Measurements from ENCODE around the gene TRIM38.
A peak's percentile ranks its signal among the peaks of the same experiment; 100 is the strongest.
"Not testable (repeated sequence)": the region's sequence is repeated elsewhere in the genome, so short reads cannot be mapped to it uniquely, and the experiment has no call there.

TRIM38 gene

GRCh38 chr6:25962149-25963127 is at the start of gene TRIM38:
Gene TRIM38 (plus strand): TSS chr6:25962802. CDS start chr6:25966523, 3,721 bp downstream.
- H3K4me3 Mint-ChIP-seq = peak within 1 kb of the TSS; percentile 90
- no peaks in the 10 kb centered on the region for H3K27me3 Mint-ChIP-seq (ENCODE audit: low read depth)
- H3K36me3 Mint-ChIP-seq (ENCODE audit: low read depth) = peaks cover 44% of the 10 kb centered on the region
- peaks cover 59% of the 10 kb centered on the region for H3K4me1 Mint-ChIP-seq (ENCODE audit: low read depth)
- H3K9me3 Mint-ChIP-seq = peaks cover 17% of the 10 kb centered on the region
- H3K27ac Mint-ChIP-seq = peak within 1 kb of the TSS; percentile 94
- peak; percentile 79 for DNase-seq (ENCODE audit: low spot score)

- Mint-ChIP-seq H3K4me3 (no peak overlapping the region), H3K27me3 (ENCODE audit: low read depth) (no peaks in the 10 kb centered on the region), H3K36me3 (ENCODE audit: low read depth) (peaks cover 2% of the 10 kb centered on the region), H3K27ac (peak overlapping the region; percentile 2), H3K9me3 (peaks cover 13% of the 10 kb centered on the region), H3K4me1 (ENCODE audit: low read depth) (peaks cover 26% of the 10 kb centered on the region)
- peak; percentile 10 for DNase-seq (ENCODE audit: low spot score)
Measured at GRCh38 chr6:25913741-25914140, 48.9 kb upstream of the TRIM38 start.

GRCh38 chr6:25916330-25916729 is 46.3 kb upstream of the TRIM38 start:
- DNase-seq (ENCODE audit: low spot score) = no peak
- no peaks in the 10 kb centered on the region for H3K27me3 Mint-ChIP-seq (ENCODE audit: low read depth)
- no peak overlapping the region for H3K4me3 Mint-ChIP-seq
- H3K36me3 Mint-ChIP-seq (ENCODE audit: low read depth) = peaks cover 2% of the 10 kb centered on the region
- peaks cover 13% of the 10 kb centered on the region for H3K9me3 Mint-ChIP-seq
- H3K27ac Mint-ChIP-seq = no peak overlapping the region
- H3K4me1 Mint-ChIP-seq (ENCODE audit: low read depth) = peaks cover 23% of the 10 kb centered on the region

- H3K4me1 Mint-ChIP-seq (ENCODE audit: low read depth) = peaks cover 20% of the 10 kb centered on the region
- peaks cover 9% of the 10 kb centered on the region for H3K9me3 Mint-ChIP-seq
- peaks cover 2% of the 10 kb centered on the region for H3K36me3 Mint-ChIP-seq (ENCODE audit: low read depth)
- no peak overlapping the region for H3K4me3 Mint-ChIP-seq
- no peak overlapping the region for H3K27ac Mint-ChIP-seq
- H3K27me3 Mint-ChIP-seq (ENCODE audit: low read depth) = no peaks in the 10 kb centered on the region
- no peak for DNase-seq (ENCODE audit: low spot score)
Measured at GRCh38 chr6:25916789-25917490, 45.7 kb upstream of the TRIM38 start.

GRCh38 chr6:25918083-25918683 is 44.4 kb upstream of the TRIM38 start:
- H3K4me1 Mint-ChIP-seq (ENCODE audit: low read depth) = peaks cover 20% of the 10 kb centered on the region
- no peak overlapping the region for H3K4me3 Mint-ChIP-seq
- no peaks in the 10 kb centered on the region for H3K27me3 Mint-ChIP-seq (ENCODE audit: low read depth)
- peak overlapping the region; percentile 28 for H3K27ac Mint-ChIP-seq
- peaks cover 2% of the 10 kb centered on the region for H3K36me3 Mint-ChIP-seq (ENCODE audit: low read depth)
- H3K9me3 Mint-ChIP-seq = peaks cover 9% of the 10 kb centered on the region
- peak; percentile 53 for DNase-seq (ENCODE audit: low spot score)

- Mint-ChIP-seq H3K9me3 (peaks cover 9% of the 10 kb centered on the region), H3K4me1 (ENCODE audit: low read depth) (peaks cover 13% of the 10 kb centered on the region), H3K27ac (no peak overlapping the region), H3K36me3 (ENCODE audit: low read depth) (peaks cover 2% of the 10 kb centered on the region), H3K4me3 (no peak overlapping the region), H3K27me3 (ENCODE audit: low read depth) (no peaks in the 10 kb centered on the region)
- no peak for DNase-seq (ENCODE audit: low spot score)
Measured at GRCh38 chr6:25919657-25920056, 42.9 kb upstream of the TRIM38 start.

GRCh38 chr6:25921525-25922203 is 40.9 kb upstream of the TRIM38 start:
- no peak for DNase-seq (ENCODE audit: low spot score)
- Mint-ChIP-seq H3K4me3 (no peak overlapping the region), H3K27ac (no peak overlapping the region), H3K27me3 (ENCODE audit: low read depth) (no peaks in the 10 kb centered on the region), H3K9me3 (peaks cover 9% of the 10 kb centered on the region), H3K36me3 (ENCODE audit: low read depth) (peaks cover 2% of the 10 kb centered on the region), H3K4me1 (ENCODE audit: low read depth) (peaks cover 16% of the 10 kb centered on the region)

- Mint-ChIP-seq H3K27me3 (ENCODE audit: low read depth) (no peaks in the 10 kb centered on the region), H3K9me3 (peaks cover 9% of the 10 kb centered on the region), H3K36me3 (ENCODE audit: low read depth) (peaks cover 2% of the 10 kb centered on the region), H3K4me1 (ENCODE audit: low read depth) (peaks cover 19% of the 10 kb centered on the region), H3K27ac (no peak overlapping the region), H3K4me3 (no peak overlapping the region)
- DNase-seq (ENCODE audit: low spot score) = no peak
Measured at GRCh38 chr6:25922301-25922700, 40.3 kb upstream of the TRIM38 start.

GRCh38 chr6:25925876-25926275 is 36.7 kb upstream of the TRIM38 start:
- no peak for DNase-seq (ENCODE audit: low spot score)
- no peak overlapping the region for H3K27ac Mint-ChIP-seq
- no peaks in the 10 kb centered on the region for H3K27me3 Mint-ChIP-seq (ENCODE audit: low read depth)
- no peaks in the 10 kb centered on the region for H3K9me3 Mint-ChIP-seq
- no peaks in the 10 kb centered on the region for H3K36me3 Mint-ChIP-seq (ENCODE audit: low read depth)
- H3K4me3 Mint-ChIP-seq = no peak overlapping the region
- peaks cover 12% of the 10 kb centered on the region for H3K4me1 Mint-ChIP-seq (ENCODE audit: low read depth)

GRCh38 chr6:25927178-25927577 is 35.4 kb upstream of the TRIM38 start:
- Mint-ChIP-seq H3K36me3 (ENCODE audit: low read depth) (no peaks in the 10 kb centered on the region), H3K27me3 (ENCODE audit: low read depth) (no peaks in the 10 kb centered on the region), H3K4me1 (ENCODE audit: low read depth) (peaks cover 10% of the 10 kb centered on the region), H3K9me3 (no peaks in the 10 kb centered on the region), H3K27ac (no peak overlapping the region), H3K4me3 (no peak overlapping the region)
- no peak for DNase-seq (ENCODE audit: low spot score)

GRCh38 chr6:25927756-25928216 is 34.8 kb upstream of the TRIM38 start:
- Mint-ChIP-seq H3K27ac (no peak overlapping the region), H3K27me3 (ENCODE audit: low read depth) (no peaks in the 10 kb centered on the region), H3K4me3 (no peak overlapping the region), H3K9me3 (no peaks in the 10 kb centered on the region), H3K4me1 (ENCODE audit: low read depth) (peaks cover 10% of the 10 kb centered on the region), H3K36me3 (ENCODE audit: low read depth) (no peaks in the 10 kb centered on the region)
- DNase-seq (ENCODE audit: low spot score) = no peak

- H3K4me3 Mint-ChIP-seq = no peak overlapping the region
- no peaks in the 10 kb centered on the region for H3K27me3 Mint-ChIP-seq (ENCODE audit: low read depth)
- H3K36me3 Mint-ChIP-seq (ENCODE audit: low read depth) = no peaks in the 10 kb centered on the region
- no peak for DNase-seq (ENCODE audit: low spot score)
- H3K4me1 Mint-ChIP-seq (ENCODE audit: low read depth) = peaks cover 10% of the 10 kb centered on the region
- H3K9me3 Mint-ChIP-seq = no peaks in the 10 kb centered on the region
- no peak overlapping the region for H3K27ac Mint-ChIP-seq
Measured at GRCh38 chr6:25928562-25929324, 33.9 kb upstream of the TRIM38 start.

GRCh38 chr6:25929785-25930184 is 32.8 kb upstream of the TRIM38 start:
- not testable (repeated sequence) for H3K27me3 Mint-ChIP-seq (ENCODE audit: low read depth); DNase-seq (ENCODE audit: low spot score); H3K4me3 Mint-ChIP-seq; H3K9me3 Mint-ChIP-seq; H3K27ac Mint-ChIP-seq; H3K36me3 Mint-ChIP-seq (ENCODE audit: low read depth)
- H3K4me1 Mint-ChIP-seq (ENCODE audit: low read depth) = peaks cover 10% of the 10 kb centered on the region
